ENCODE results near the gene HGF.
A peak's percentile ranks its signal among the peaks of the same experiment; 100 is the strongest.
"Not testable (repeated sequence)": the region's sequence is repeated elsewhere in the genome, so short reads cannot be mapped to it uniquely, and the experiment has no call there.

The HGF gene

DNA sequence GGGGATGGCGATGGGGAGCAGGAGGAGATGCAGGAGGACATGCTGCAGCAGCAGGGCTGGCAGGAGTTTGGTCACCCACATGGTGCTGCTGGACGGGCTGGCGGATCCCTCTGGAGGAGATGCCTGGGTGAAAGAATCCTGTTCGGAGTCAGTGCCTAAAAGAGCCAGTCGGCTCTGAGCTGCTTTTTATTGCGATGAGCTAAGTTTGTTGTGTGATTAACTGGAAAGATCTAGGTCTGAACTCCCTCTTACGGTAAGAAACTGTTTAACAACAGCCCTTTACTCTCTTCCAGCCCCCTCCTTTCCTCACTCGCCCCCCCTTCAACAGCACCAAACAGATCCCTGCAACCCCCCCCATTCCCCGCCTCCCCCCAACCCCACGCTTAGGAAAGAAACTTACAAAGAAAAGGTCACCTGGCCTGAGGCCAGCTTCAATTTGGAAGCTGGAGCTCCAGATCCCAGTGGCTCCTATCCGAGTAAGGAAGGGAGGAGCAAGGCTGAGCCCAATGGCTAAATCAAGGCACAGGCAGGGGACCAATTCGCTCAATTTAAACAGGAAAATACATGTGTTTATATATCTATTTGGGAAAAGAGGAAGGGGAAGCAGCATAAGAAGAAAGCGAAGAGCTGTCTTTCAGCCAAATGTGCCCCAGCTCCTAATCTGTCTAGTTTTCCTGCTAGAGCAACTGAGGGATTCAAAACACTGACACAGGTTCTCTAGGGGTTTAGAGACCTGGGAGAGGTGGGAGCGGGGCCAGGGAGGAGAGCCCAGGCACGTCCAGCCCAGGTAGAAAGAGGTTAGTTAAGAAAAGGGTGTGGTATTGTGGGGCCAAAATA lies at the start of gene HGF:
HGF (minus strand) TSS at position 157 of the 837 bp plus-strand sequence; CDS start at position 81, 76 bp downstream.
- peak; percentile 8 for DNase-seq (ENCODE audit: low spot score)

DNA sequence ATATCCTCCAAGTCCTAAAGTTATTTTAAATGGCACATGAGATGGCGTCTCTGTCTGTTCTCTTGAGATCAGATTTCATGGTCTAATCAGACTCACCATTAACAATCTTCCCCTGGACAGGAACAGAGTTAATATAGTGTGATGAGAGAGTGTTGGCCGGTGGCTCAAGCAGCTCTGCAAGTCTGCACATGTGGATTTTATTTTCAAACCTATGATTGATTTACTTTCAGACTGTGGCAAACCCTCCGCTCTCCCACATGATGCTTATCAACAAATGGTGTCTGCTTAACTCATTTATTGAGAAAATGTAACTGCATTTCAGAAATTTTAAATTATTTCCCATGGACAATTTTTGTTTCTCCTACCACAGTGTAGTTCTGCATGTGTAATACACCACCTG lies 46.5 kb upstream of the HGF start:
- no peak for DNase-seq (ENCODE audit: low spot score)

DNA sequence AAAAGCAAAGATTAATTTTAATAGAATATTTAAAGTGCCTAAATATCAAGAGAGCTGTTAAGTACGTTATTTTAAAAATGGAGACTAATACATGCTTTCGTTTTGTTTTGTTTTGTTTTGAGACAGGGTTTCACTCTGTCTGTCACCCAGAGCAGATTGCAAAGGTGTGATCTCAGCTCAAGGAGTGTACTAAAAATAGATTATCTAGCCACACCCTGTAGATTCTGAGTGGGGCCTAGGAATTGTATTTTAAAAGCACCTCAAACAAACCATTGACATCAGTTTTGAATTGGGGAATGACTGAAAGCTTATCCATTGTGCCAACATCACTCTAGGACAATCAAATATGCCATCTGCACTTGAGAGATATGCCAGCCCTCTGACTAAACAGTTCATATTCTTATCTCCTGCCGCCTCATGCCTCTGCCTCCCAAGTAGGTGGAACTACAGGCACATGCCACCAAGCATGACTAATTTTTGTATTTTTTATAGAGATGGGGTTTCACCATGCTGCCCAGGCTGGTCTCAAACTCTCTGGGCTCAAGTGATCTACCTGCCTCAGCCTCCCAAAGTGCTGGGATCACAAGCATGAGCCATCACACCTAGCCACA lies 43.1 kb upstream of the HGF start:
- not testable (repeated sequence) for DNase-seq (ENCODE audit: low spot score)

DNA sequence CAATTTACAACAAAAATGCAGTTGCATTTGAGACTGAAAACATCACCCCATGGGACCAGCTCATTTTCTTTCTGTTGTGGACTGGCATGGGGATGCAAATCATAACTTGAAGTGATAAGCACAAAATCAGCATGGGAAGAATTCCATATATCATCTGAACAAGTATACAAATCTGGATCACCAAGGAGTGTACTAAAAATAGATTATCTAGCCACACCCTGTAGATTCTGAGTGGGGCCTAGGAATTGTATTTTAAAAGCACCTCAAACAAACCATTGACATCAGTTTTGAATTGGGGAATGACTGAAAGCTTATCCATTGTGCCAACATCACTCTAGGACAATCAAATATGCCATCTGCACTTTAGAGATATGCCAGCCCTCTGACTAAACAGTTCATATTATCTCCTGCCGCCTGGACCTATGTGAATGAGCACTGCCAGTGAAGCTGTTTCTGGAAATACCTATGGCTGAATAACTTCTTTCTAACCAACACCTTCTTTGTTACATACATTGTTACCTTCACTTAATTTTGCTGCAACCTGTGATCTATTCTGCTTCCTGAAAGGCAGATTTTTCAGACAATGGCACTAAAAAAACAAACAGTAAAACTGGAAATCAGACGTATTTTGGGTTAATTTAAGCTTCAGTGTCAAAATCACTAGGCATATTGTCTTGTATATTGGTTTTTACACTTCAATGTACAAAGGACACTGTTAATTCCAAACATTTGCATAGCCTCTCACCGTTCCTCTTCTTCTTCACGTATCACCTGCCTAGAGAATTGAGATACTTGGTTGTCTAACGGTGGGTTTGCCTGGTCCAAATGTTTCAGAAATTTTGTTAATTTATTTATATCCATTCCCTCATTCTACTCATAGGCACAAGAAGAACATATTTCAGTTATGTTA lies 42.4 kb upstream of the HGF start:
- no peak for DNase-seq (ENCODE audit: low spot score)

DNA sequence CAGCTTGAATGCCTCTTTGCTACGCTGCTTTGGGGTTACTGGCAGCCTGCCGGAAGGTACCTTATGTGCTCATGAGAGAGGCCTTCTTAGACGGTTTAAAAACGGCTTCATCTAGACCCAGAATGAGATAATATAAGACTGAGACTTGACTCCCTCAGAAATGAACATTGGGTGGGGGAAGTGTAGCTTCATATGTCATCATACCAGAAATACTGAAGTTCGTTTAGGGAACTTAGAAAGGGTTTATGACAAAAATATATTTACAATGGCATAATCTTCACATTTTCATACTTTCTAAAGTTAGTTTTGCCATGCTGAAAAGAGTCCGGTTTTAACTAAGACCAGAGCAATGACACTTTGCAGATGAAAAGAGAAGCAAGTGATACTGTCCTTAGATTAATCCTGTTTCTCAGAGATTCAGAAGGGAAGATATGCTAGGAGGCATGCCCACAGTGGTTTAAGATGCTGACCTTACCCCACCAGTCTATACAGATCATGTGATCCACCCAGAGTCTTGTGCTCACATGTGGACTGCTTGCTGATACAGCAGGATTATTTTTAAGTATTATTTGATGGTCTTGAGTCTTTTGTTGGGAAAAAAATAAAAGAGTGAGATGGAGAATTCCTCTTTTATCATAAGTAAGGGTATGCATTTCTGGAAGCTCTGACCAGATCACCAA lies 40.8 kb upstream of the HGF start:
- DNase-seq (ENCODE audit: low spot score), result no peak

DNA sequence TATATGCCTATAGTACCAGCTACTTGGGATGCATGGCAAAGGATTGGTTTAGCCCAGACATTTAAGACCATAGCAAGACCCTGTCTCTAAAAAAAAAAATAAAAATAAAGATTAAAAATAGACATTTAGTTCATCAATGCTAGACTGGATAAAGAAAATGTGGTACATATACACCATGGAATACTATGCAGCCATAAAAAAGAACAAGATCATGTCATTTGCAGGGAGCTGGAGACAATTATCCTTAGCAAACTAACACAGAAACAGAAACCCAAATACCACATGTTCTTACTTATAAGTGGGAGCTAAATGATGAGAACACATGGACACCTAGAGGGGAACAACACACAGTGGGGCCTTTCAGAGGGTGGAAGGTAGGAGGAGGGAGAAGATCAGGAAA lies 38.5 kb upstream of the HGF start:
- not testable (repeated sequence) for DNase-seq (ENCODE audit: low spot score)

DNA sequence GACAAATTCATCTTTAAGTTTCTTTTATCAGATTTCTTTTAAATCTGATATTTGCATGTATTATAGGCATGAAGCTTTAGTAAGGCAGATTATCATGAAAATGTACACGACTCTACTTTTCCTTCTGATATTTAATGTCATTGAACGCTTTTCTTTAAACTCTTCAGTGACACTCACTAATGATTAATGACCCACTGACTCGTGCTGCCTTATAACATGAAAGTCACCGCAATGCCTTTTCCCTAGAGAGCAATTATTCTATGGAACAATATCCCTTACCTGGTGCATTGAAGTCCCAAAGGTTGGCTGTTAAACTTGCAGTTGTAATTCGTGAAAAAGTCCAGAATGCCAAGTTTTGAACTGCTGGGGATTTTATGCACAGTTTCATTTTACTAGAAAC lies 33.4 kb upstream of the HGF start:
- no peak for DNase-seq (ENCODE audit: low spot score)

DNA sequence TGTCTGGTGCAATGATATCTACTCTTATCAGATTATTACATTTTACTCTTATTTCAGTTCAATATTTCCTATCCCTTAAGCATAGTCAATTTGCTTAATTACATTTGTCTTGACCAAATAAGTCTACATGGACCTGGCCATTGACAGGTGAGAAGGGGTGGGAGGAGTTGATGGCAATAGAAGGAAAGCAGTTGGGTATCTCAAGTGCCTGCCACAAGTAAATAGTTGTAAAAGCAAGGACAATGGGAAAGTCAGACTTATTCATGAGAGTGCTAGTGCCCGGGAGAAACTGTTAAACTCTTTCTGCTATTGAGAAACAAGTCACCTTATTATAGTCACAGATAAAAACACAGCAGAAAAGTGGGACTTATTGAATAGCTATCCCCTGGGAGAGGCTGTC lies 32.4 kb upstream of the HGF start:
- DNase-seq (ENCODE audit: low spot score), result no peak

DNA sequence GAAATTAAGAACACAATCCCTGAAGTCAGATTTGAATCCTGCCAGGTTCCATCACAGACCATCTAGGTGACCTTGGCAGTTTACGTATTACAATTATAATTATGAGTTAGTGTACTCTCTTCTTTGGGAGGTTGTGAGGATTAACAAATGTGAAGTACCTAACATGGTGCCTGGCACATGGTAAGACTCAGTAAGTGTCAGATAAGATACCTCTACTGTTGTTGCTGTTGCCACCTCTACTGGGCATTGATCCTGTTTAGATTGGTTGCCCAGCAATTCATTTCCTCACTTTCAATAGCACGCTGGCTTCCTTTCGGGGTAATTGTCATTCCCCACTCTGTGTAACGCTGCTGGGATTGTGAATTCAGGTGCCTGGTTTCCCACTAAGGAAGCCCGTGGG lies 31.7 kb upstream of the HGF start:
- DNase-seq (ENCODE audit: low spot score), result no peak

DNA sequence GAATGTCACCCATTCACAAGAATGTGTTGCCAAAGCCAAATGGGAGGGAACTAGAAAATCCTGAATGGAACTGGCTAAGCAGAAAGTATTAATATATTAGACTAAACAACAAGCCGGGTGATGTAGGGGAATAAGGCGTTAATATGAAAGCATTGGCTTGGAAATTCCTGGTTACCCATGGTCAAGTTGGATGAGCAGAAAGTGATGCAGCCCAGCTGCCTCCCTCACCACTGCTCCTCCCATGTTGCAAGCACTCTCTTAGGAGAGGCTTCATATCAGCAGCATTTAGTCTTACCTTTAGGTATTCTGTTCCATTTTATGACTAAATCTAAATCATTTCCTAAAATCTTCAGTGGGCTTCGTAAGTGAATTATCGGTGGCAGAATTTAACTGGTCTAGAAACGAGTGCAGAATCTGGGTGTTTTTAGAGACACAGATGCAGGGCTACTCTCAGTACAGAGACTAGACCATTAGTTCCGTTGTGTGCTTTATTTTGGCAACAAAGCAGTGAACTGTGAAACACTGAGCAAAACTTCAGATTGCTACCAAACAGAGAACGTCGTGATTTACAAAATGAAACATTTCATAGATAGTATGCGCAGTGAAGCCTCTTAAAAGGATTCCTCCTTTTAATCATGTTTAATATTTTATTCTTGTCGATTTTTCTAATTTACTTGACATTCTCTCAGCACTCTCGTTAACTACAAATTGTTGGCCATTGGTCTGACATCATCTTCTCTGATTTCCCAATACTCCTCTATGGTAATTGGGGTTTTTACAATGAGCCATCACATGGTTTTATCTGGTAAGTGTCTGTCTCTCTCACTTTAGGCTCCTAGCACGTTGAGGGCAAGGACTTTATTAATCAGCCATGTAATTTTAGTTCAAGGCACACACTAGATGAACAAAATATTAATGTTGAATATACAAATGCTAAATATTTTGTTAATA lies 22.0 kb upstream of the HGF start:
- no peak for DNase-seq (ENCODE audit: low spot score)

DNA sequence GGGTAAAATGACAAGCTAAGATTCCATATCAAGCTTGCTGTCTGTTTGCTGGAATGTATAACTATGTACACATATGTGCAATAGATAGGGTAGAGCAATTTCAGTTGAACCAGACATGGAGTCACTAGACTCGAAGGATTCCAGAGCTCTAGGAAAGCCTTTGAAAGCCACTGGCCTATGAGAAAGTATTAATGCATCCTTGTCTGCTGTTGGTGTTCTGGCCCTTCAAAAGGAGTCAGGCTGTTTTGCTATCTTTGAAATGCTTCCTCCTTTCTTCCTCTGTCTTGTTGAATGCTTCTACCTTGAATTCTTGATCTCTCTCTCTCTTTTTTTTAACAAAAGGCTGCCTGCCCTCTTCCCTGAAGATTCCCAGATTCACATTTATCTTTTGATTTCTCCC lies 20.8 kb upstream of the HGF start:
- no peak for DNase-seq (ENCODE audit: low spot score)

DNA sequence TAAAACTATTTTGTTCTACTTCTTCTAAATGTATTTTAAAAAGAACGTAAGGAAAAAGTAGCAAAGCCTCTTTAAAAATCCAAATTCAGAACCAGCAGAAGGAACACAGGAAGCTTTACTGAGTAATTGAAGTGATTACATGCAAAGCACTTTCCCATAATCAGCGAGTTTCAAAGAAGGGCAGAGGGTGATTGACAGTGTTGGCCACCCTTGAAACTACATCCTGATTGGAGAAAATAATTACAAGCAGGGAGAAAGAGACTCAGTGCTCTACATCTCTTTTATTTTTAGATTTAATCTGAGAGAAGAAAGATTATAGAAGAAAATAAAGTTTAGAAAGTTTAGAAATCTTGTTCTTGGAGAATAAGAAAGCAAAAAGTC lies 20.3 kb upstream of the HGF start:
- no peak for DNase-seq (ENCODE audit: low spot score)

DNA sequence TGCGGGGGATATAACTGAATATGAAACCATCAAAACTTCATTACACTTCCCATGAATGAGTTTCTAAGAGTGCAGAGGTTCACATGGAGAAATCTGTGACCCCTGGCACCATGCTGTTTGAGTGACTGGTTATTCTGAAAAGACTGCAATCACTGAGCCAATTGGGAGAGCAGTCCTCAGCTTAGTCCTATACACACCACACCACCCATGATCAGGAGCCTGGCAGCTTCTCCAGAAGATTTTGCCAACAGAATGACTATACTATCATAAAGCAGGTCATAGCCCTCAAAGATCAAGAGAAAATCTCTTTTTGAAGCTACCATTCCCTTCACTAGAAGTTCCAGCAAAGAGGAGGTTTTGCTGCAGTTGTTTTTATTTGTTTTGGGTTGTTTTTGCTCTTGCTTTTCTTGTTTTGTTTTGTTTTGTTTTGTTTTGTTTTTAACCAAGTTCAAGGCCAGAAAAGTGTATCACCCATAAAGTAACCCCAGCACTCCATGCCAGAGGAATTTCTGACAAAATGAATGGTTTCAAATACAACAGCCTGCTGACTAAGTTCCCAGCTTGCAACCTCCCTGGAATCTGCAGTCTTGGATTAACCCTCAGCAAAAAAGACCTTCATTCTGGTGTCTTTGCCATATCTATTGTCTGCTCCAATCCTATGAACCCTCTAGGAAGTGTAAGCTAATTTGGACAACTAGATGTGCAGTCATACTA lies 19.7 kb upstream of the HGF start:
- DNase-seq (ENCODE audit: low spot score), result no peak

DNA sequence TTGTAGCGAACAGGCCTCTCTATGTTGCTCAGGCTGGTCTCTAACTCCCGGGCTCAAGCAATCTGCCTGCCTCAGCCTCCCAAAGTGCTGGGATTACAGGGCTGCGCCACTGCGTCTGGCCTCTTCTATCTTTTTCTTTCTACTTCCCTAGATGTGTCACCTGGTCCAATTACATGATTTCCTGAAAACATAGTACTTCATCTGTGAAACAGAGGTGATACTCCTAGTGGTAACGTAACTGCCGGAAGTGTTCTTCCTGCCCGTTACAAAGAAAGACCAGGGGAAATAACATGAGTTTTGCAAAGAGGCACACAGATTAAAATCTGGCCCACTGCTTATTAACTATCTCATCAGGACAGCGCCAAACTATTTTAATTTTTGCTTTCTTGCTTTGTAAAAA lies 18.4 kb upstream of the HGF start:
- DNase-seq (ENCODE audit: low spot score), result no peak

DNA sequence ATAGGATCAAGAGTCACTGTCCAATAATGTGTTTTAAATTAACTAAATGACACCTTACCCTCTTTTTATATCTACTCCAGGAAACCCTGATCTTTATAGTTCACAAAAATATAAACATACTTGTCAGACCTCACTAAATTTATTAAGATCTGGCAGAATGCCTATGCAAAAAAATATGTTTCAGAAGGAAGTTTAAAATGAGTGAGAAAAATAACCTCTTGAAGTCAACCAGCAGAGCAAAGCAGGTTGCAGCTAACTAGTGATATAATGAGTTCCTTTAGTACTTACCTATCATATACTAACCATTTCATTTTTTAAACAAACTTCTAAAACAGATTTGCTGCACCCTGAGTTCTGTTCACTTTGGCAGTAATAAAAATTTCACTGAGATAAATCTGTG lies 14.0 kb upstream of the HGF start:
- DNase-seq (ENCODE audit: low spot score), result no peak

DNA sequence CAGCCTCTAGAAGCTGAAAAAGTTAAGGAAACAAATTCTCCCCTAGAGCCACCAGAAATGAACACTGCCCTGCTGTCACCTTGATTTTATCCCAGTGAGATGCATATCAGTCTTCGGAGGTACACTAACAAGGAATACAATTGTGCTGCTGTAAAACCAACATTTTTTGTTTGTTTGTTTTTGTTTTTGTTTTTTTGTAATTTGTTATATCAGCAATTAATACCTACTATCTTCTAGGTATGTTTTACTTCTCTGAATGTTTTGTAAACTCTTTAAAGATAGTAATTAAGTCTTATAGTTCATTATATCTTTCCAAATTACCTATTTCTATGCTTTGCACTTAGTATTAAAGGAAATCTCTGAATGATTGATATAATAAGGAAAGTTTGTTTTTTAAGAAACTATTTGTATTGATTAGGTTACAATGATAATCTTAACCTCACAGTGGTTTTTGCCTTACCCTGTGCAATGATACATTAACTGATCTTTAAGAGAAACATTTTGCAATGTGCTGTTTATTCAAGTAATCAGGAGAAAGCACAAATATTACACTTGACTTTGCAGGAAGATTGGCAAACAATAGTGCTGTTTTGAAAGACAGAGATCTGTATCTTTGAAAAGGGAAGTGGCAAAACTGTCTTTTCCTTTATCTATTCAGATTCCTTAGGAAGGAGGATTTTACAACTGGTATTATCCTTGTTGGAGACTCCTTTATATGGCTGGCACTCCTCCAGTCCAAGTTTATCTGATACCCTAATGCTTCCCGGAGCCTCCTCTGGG lies 11.3 kb upstream of the HGF start:
- no peak for DNase-seq (ENCODE audit: low spot score)

DNA sequence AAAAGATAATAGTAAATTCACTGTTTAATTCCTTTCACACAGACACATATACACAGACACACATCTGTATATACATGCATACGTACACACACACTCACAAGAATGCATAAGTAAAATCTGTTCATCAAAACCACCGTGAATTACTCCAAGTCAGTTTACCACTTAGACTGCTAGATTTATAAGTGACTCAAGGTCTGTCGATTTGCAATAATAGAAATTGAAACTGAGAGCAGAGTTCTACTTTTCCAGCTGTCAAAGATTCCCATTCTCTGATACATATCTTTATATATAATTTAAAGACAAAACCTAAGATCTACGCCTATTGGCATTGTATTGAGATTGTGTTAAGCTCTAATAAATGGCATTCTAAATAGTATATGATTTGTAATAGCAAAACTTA lies 9.9 kb upstream of the HGF start:
- no peak for DNase-seq (ENCODE audit: low spot score)

DNA sequence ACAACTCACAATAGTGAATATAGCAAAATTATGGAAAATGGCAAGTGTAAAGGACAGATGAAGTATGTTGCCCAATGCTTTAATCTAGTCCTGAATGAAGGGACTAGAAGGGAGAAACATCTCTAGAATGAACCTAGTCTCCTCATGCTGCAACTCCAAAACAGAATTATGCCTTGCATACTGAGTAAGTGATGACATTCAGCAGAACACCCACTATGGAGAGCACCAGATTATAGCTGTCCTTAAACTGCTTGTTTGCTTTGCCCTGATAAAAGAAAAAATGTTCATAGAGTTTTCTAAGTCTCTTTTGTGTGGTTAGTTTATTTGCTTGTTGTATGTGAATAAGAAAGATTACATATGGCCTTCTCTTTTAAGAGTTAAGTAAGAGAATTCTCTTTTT lies 7.8 kb upstream of the HGF start:
- no peak for DNase-seq (ENCODE audit: low spot score)

DNA sequence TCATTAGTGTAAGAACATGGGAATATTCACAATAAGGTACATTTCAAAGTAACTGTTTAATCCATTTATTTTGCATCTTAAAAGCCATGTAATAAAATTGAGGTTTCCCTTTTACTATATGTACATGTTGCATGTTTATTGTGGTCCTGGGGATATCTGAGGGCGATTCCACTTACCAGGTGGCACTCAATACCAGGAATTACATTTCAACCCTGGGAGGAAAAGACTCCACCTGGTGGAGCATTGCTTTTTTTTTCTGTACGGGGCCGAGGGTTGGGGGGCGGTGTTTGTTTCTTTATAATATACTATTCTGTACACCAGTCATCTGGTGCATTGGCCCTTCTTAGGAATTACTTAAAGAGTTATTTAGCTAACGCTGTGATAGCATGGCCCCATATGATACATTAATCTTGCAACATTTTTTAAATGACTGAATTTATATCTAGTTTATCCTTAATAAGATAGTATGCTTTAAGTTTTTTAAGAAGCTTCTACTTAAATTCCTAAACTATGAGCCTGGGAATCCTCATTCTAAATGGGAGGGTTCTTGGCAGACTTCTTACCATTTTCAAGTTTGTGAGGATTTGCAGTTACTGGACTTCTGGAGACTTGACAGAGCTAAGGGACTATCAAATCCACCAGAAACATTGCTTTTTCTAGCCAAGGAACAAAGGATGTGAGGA lies 7.2 kb upstream of the HGF start:
- no peak for DNase-seq (ENCODE audit: low spot score)

All from putamen (tissue), 1 donor.